Activated CD8-positive, alpha-beta memory T cell treated with anti-CD3 and anti-CD28 coated beads, Interleukin-2, amount 50 U/mL, for 4 hours (primary cell): ENCODE data around the gene TGM2.

Experiments
- DNase-seq: peaks from one replicate; pipeline ENCODE4 v3.0.0-alpha.2; 2020

TGM2 gene

DNA sequence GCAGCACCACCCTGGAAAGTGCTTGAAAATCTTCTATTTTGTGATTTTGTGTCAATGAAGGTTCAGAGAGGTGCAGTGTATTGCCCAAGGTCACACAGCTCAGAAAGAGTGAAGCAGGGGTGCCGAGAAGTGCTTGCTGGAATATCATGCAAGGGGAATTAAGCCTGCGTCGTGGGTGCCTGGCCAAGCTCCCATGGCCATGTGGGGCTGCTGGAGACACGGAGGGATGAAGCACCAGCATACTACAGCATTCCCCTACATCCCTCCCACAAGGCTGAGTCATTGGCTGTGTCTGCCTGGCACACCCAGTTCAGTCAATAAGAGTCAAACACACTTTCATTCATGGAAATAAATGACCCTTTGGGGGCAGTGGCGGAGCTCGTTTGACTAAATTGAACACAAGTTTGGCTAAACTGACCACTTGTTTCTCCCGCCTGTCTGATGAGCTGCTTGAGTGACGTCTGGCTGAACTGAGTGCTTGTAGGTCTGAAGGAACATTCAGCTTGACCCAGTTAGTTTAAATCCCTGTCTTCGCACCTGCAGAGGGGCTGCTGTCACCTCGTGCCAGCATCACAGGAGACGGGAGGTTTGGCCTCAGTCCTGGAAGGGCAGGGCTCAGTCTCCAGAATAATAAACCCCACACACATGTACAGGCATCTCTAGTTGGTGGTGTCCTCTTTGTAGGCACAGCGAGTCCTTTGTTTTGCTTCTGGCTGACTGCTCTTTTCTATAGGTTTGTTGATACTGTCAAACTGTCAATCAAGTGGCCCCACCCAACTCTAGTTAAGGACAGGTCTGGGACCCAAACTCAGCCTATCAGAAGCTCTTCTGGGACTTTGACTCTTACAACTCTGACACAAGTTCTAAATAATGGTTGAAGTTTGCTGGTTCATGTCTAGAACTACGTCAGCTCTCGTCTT, 8.4 kb upstream of the TGM2 start:
- DNase-seq, result no peak

DNA sequence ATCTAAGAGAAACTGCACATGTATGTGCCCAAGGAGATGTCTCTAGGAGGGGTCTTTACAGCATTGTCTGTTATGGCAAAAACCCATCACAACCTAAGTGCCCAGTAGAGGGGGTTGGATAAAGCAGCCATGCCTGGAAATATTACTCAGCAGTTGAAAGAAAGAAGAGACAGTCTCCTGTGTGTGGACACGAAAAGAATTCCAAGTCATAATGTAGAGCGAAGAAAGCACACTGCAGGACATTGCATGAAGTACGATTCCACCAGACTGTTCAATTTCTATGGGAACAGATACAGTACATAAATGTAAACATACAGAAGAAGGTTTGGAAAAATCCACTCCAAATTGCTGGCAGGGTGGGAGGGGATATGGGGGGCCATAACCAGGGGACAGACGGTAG, 7.3 kb upstream of the TGM2 start:
- no peak for DNase-seq

DNA sequence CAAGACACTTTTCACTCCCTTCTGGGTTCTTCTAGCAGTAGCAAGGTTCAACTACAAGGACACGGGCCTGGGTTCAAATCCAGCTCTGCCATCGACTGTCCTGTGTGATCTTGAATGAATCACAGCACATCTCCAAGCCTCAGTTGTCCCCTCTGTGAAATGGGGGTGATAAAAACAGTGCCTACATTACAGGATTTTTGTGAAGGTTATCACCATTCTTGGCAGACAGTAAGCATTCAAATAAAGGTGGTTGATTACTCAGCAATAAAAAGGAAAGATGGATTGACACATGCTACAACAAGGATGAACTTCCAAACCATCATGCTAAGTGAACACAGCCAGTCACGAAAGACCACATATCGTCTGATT, 6.6 kb upstream of the TGM2 start:
- no peak for DNase-seq

DNA sequence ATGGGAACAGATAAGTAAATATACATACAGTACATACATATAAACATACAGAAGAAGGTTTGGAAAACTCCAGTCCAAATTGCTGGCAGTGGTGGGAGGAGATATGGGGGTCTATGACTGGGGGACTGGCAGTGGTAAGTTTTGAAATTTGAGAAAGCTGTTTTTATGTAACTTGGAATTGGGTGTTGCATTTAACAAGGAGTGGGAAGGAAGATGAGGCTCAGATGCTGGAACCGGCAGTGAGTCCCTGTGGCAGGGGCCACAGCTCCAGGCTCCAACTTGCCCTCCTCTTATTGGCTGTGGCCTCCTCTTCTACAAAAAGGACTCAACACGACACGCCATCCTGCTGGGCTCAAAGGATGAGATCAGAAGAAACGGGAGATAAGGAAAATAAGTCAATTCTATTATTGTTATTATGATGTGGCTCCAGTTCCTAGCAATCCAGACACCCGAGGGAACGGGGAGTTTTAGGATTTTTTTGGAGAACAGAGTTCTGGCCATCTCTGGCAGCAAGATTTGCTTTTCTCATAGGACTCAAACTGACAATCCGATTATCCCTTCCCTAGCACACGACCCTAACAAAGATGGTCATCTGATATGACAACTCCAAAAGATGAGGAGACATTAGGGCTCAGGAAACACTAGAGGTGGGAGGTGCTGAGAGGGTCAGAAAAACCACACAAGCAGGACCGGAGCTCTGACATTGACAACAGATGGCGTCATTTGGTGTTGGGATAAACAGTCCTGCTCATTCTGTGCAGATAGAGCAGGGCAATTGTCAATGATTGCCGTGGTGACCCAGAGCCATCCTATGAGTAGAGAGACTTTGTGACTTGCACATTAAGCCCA, 6.0 kb upstream of the TGM2 start:
- DNase-seq, result no peak

DNA sequence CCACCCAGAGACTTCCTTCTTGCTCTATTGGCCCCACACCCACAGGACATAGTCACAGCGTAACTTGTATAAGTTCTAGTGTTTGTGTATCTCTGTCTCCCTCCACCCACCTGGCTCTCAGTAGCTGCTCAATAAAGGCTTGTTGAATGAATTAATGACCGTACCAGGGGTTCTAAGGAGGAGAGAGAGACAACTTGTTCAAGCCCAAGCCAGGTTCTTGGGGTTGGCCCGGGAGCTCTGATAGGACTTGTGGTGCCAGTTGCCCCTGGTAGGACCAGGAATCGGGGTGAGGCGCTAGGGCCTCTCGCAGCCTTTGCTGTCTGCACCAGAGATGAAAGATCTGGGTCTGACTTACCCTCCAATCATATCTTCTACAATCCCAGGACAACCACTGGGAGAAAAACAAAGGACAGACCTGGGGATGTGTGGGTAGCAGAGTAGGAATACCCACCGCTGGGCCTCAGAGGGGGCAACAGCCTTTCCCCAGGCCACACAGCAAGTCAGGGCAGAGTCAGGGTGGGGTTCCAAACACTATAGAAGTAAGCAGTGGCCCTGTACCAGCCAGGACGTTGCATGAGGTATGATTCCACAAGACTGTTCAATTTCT, 5.3 kb upstream of the TGM2 start:
- DNase-seq, result no peak

DNA sequence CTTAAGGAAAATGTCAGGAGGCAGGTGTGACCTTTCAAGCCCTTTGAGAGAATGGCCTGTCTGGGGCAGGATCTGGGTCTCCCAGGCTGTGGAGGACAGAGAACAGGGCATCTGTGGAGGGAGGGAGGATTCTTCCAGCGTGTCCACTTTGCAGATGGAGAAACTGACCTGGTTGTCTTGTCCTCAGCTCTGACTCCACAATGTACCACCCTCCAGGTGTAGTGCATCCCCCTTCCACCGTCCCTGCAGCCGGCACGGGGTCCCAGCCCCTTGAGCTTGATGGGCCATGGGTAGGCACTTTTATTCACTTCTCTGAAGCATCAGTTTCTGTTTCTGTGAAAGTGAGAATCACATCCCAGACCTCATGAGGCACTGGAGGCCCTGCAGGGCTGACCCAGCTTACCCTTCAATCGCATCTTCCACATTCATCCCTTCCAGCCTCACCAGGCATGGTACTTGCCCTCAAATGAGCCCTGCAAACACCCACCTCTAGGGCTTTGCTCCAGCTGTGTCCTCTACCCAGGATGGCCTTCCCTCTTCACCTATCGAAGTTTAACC, 4.6 kb upstream of the TGM2 start:
- no peak for DNase-seq

DNA sequence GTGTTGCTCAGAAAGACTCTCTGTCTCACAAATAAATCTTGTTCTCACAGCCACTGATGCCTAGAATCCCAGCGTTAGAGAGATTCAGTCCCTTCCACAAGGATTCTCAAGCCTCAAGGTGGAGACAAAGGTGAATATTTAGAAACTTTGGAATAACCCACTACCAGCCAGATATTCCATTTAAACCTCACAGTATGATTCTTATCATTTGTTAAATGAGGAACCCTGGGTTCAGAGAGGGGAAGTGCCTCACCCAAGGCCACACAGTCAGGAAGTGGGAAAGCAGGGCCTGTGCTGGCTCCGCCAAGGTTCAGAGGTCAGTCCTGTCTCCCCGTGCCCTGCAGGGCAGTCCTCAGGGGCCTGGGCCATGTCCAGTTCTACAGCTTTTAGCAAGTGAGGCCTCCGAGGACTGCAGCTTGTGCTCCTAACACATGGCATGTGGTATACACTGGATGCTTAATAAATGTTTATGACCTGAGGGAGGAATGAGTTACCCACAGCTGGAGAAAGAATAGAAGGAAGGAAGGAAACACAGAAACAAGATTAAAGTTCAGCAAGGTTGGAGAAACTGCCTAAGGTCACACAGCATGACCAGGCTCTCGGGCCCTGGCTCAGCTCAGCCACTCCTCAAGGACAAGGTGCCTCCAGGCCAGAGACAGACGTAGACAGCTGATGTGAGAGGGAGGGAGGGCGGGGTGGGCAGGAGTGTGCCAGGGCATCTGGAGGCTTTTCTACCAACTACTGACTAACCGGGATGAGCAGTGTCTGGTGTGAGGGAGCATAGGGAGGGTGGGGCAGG, 3.9 kb upstream of the TGM2 start:
- DNase-seq, result no peak

DNA sequence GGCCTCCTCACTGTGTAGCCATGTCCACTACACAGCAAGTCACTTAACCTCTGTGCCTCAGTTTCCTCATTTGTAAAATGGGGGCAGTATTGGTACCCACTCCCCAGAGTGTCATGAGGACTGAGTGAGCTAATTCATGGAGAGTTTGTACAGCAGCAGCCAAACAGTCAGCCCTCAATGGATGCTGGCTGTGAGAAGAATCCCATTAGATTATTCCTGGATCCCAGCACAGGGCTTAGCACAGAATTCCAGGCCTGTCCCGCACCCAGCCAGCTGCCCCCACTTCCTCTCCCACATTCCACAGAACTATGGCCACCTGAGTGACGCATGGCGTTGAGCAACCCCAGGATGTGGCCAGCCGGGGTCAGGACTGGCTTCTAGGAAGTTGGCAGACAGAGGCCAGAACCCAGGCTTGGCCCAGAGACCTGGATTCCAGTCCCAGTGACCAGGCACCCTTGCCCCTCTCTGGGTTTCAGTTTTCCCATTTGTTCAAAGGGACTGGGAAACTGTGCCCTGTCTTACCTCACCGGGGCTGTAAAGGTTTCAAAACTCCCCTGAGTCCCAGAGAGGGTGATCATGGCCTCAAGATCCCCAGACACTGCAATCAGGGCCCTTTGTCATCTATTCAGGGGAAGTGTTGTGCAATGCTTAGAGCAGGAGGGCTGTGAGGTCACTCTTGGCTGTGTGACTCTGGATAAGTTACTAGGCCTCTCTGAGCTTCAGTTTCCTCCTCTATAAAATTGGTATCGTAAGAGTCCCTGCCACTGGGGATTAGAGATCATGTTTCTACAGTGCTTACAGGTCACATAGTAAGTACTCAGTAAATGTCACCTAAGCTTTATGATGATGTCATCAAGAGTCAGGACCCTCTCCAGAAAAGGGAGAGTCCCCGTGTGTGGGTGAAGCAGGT, 3.0 kb upstream of the TGM2 start:
- DNase-seq, result no peak

DNA sequence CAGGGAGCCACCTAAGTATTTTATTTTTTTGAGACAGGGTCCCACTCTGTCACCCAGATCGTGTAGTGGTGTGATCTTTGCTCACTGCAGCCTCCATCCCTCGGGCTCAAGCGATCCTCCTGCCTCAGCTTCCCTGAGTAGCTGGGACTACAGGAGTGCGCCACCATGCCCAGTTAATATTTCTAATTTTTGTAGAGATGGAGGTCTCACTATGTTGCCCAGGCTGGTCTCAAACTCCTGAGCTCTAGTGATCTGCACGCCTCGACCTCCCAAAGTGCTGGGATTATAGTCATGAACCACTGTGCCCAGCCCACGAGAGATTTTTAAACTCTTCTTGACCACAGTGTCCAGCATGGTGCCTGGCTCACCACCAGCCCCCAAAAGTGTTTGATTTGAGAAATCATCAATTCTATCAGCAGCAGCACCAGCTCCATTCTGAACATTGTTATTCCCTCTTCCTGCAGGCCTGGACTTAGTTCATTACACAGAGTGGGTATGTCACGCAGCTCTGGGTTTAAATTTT, 2.3 kb upstream of the TGM2 start:
- DNase-seq, result no peak

DNA sequence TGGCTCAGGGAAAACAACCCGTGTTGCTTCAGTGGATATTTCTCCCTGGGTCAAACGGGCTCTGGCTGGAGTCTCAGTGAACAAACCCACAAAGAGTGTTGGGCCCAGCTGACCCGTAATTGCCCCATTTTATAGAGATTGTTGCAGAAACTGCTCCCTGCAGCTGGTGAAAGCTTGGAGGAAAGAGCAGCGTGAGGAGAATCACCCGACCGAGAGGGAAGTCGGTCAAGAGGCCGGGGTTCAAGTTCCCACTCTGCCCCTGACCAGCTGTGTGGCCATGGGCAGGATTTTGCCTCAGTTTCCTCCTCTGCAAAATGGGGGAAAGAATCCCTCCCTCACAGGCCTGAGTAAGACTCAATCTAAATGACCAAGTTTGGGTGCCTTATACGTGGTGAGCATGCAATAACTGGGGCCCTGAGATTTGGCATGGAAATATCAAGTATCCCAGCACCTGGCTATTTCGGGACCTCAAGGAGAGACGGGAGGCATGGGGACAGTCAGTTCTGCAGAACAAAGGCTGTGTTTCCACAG, 1.7 kb upstream of the TGM2 start:
- no peak for DNase-seq

DNA sequence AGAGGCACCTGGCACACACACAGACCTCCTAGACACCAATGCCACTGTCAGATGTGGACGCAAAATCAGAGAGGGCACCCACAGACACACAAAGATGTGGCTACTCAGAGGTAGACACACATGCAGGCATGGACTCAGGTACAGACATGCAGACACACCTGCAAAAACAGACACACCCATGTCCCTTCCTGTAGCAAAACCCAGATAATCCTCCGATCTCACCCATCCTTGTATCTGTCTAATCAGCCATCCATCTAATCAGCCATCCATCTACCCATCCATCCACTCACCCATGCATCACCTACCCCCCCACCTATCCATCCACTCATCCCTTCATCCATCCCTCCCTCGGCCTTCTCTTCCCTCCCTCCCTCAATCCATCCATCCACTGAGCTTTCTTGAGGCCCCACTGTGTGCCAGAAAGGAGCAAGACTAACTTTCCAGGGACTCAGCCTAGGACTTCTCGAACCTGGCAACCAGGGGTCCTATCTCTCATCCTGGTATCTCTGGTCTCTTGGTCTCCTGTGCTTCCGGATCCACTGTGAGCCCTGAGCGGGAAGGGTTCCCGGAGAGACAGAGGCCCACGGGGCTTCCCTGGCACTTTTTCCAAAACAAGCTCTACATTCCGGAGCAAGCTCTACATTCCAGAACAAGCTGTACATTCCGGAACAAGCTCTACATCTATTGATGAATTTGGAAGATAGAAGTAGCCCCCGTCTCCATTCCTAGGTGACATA, 1.1 kb upstream of the TGM2 start:
- no peak for DNase-seq

DNA sequence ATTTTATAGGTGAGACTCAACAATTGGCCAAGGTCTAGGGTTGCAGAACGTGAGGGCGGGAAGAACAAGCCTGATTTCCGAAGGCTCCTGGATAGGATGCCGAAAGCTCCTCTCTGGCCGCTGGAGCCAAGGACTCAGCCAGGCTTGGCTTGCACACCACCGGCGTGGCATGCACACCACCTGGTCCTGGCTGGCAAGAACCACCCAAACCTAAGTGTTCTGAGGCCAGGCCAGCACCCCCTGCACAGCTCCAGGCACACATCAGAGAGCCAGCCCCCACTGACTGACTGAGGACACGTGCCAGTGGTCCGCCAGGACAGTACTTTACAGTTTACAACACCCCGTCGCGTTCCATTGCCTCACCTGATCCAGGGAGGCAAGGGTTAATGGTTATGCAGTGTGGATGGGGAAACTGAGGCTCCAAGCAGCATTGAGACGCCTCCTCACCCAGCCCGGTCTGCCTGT, 414 bp downstream of the TGM2 start:
- DNase-seq, result no peak

DNA sequence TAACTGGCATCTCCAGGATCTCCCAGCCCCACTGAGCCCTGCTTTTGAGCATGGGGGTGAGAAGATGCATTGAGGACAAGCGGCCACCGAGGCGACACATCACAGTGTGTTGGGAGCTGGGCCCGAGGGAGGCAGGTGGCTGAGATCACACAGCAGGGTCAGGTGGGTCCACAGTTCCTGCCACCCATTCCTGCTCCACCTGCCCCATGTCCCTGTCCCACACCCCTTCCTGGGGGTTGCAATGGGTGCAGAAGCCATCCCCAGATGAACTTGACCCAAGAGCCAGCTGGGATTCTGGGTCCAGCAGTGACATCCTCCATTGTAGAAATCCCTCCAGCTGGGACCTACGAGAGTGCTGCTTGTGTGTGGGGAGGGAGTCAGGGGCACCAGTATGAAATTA, 1.0 kb downstream of the TGM2 start:
- no peak for DNase-seq

DNA sequence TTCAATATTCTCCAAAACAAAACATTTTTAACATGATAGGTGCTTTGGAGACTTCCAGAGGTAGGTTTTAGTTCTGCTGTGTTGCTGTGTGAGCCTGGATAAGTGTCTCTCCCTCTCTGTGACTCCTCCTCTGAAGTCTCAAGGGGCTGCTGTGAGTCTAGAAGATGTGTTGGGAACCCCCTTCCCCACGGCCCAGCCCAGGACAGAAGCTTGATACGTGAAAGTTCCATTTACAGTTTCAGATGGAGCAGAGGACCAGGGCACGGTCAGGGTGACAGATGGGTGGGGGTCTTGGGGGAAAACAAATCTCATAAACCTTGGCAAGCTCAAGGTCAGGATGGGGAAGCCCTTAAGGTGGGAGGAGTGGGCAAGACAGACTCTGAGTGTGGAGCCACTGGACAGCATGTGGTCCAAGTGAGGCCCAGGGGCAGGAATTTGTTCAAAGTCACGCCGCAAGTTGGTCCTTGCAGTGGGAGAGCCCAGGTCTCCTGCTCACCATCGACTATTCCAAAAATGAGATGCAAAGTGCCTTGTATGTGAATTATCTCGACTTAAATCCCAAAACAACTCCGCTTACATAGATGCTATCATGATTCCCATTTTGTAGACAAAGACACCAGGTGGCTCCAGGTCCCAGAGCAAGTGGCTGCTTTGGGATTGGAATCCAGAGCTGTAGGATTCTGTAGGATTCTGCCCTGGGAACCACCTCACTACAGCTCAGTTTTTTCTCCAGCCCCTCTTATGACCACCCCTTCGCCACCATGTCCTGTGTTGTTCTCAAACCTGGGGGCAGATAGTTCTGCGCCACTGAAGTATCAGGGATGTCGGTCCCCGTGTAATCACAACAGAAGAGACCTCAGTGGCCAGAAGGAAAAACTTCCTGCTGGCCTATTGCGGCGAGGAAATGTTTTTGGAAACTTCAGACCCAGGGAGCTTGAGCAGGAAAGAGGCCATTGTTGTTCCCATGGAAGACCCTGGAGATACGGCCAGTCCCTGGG, 1.9 kb downstream of the TGM2 start:
- no peak for DNase-seq

DNA sequence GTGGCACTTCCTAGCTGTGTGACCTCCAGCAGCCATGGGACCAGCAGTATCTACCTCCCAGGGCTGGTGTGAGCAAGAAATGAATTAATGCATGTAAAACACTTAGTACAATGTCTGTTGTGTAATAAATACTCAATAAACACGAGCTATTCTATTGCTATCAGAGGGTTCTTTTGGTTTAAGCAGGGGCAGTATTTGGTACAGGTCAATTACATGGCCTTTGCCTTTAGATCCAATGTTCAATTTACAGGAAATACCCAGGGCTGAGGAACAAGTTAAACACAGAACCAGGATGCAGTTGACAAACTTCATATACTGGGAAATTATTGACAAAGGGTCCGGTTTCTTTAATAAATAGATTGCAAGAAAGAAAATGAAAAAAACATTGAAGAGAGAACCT, 2.9 kb downstream of the TGM2 start:
- DNase-seq, result no peak

DNA sequence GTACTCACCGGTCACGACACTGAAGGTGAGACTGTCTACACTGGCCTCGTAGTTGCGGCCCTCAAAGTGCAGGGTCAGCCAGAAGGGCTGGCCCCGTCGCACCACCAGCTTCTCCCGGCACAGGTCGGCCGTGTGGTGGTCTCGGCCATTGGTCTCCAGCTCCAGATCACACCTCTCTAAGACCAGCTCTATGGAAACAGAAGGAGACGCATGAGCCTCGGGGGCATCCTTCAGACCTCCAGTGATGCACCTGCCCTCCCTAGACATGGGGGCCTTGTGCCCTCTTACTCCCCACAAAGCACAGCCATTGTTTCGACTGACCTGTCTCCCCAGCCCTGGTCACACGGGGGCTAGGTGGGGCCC, 3.7 kb downstream of the TGM2 start:
- DNase-seq, result no peak

DNA sequence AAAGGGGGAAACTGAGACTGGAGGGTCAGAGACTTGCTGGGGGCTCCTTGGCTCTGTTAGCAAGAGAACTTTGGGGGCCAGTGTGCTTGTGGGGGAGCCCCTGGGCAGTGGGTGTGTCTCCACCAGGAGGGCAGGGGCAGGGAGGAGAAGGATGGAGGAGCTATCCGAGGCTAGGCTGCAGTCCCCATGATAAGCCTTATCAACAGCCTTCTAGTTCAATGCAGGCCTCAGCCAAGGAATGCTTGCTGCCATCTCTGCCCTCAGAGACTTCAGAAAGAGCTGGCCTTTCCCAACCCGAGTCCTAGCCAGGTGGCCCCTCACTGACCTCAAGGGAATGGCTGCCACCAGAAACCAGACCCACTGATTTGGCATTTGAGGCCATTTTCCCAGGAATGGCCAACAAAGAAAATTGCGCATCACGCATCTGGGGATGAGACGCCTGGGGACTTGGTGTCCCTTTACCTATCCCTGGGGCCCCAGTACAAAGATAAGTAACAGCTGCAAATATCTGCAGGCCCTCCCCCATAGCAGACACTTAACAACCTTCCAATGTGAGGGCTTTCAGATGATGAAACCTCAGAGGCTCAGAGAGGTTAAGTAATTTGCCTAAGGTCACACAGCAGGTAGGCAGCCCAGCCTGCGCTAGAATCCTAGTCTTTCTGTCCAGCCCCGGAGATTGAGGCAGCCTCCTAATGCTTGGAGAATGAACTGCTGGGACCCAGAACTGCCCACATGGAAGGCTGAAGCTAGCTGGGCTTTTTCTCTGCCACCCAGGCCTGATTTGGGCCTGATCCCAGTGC, 4.9 kb downstream of the TGM2 start:
- no peak for DNase-seq

DNA sequence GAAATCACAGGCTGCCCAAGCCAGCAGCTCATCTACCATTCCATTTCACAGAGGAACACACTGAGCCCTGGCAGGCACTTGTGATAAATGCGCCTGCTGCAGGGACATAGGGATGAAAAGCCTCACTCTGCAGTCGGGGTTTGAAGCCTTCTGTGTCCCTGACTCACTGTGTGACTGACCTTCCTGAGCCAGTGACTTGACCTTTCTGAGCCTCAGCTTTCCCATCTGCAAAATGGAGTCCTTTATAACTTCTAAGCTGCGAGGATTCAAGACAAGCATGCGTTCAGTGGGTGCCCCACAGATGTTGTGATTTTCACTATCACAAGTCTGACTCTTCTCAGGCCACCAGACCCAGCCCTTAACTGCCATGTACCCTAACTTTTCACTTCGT, 5.5 kb downstream of the TGM2 start:
- no peak for DNase-seq
